NB4 (cell line): ENCODE results near the gene DISP2.

ENCODE experiments used
- CTCF ChIP-seq: IDR thresholded peaks from one replicate; pipeline ENCODE4 v1.5.1; 2012; ENCODE audit warnings: low read depth, low read length
- MAX ChIP-seq: IDR thresholded peaks from 2 replicates; pipeline ENCODE4 v1.6.1; 2011; ENCODE audit warnings: low read depth, low read length
- POLR2A ChIP-seq: IDR thresholded peaks from 2 replicates; pipeline ENCODE4 v1.6.1; 2011; ENCODE audit warnings: mild to moderate bottlenecking; ENCODE audit not compliant: insufficient read length; ENCODE audit errors: extremely low read depth

- TF ChIP-seq POLR2A (no peak), CTCF (no peak), MAX (no peak)
Observed at GRCh38 chr15:40328751-40329150, 29.3 kb upstream of the DISP2 start.
